Parathyroid adenoma (tissue), 2 donors: ENCODE results near the gene FAM72A.
"Not testable (repeated sequence)": the region's sequence is repeated elsewhere in the genome, so short reads cannot be mapped to it uniquely, and the experiment has no call there.

Source experiments
- H2AFZ ChIP-seq: fragments of 300-600 bp; sonication (generic); one replicate; pipeline ENCODE4 v1.7.0; 2017; ENCODE audit warnings: antibody characterized with exemption, mild to moderate bottlenecking
- H3K27ac ChIP-seq: fragments of 300-600 bp; sonication (generic); one replicate; pipeline ENCODE4 v1.7.0; 2017
- H3K27me3 ChIP-seq: fragments of 300-600 bp; sonication (generic); one replicate; pipeline ENCODE4 v1.7.0; 2017; ENCODE audit warnings: low read length; ENCODE audit not compliant: control insufficient read depth, insufficient read depth
- H3K36me3 ChIP-seq: fragments of 300-600 bp; sonication (generic); one replicate; pipeline ENCODE4 v1.7.0; 2017; ENCODE audit warnings: low read length; ENCODE audit not compliant: control insufficient read depth, insufficient read depth
- H3K4me1 ChIP-seq: fragments of 300-600 bp; sonication (generic); one replicate; pipeline ENCODE4 v1.7.0; 2017; ENCODE audit warnings: control low read depth
- H3K4me2 ChIP-seq: fragments of 300-600 bp; sonication (generic); one replicate; pipeline ENCODE4 v1.7.0; 2017; ENCODE audit warnings: low read length
- H3K4me3 ChIP-seq: fragments of 300-600 bp; sonication (generic); one replicate; pipeline ENCODE4 v1.7.0; 2017; ENCODE audit warnings: low read depth, low read length
- H3K79me2 ChIP-seq: fragments of 300-600 bp; sonication (generic); one replicate; pipeline ENCODE4 v1.7.0; 2017; ENCODE audit warnings: control low read depth
- H3K9ac ChIP-seq: fragments of 300-600 bp; sonication (generic); one replicate; pipeline ENCODE4 v1.7.0; 2017; ENCODE audit warnings: mild to moderate bottlenecking
- H3K9me3 ChIP-seq: fragments of 300-600 bp; sonication (generic); one replicate; pipeline ENCODE4 v1.7.0; 2017; ENCODE audit warnings: low read length; ENCODE audit not compliant: control insufficient read depth
- donor health status: primary hyperparathyroidism.

FAM72A gene

DNA sequence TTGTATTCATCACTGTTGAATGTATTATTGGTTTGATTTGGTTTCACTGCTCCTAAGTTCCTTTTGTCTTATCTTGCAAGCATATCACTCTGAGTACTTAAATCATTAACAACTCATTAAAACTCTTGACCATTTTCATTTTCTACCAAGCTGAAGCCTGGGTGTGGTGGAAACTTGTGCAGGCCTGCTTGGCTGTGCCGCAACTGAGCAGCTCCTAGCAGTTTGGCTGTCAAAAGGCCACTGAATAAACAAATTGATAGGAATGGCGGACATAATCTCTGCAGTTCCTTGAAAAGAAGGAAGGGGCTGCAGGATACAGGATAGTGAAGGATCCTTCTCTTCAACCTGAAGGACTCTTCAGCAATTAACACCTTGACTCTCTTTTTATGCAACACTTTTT lies 26.6 kb upstream of the FAM72A start:
- not testable (repeated sequence) for H3K4me1 ChIP-seq, H3K79me2 ChIP-seq, H3K9me3 ChIP-seq, H3K27me3 ChIP-seq, H3K36me3 ChIP-seq, H3K9ac ChIP-seq, H2AFZ ChIP-seq, H3K4me3 ChIP-seq, H3K27ac ChIP-seq, H3K4me2 ChIP-seq

- not testable (repeated sequence) for H3K79me2 ChIP-seq, H3K27me3 ChIP-seq
Observed at GRCh38 chr1:206226886-206227285, 24.2 kb upstream of the FAM72A start.

DNA sequence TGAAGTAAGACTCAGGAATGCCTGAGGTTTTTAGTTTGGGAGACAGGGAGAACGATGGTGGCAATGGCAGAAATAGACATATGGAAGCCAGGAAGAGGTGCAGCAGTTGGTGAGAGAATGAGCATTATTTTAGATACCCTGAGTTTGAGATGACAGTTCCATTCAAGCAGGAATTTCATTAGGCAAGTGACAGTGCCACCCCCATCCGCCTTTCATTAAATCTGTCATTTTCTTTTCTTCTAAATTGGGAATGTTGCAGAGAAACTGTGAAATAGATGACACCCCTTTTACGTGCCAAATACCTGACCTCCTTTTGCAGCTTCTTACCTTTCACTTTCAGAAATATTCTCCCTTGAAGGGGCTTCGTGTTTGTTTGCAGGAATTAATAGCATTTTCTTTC lies 22.7 kb upstream of the FAM72A start:
- not testable (repeated sequence) for H3K9me3 ChIP-seq, H3K27me3 ChIP-seq, H3K4me1 ChIP-seq, H2AFZ ChIP-seq, H3K4me2 ChIP-seq, H3K9ac ChIP-seq, H3K36me3 ChIP-seq, H3K79me2 ChIP-seq, H3K4me3 ChIP-seq, H3K27ac ChIP-seq

More at GRCh38 chr1:206226886-206227285, 24.2 kb upstream of the FAM72A start:
- not testable (repeated sequence) for H3K4me1 ChIP-seq, H3K9ac ChIP-seq, H2AFZ ChIP-seq, H3K27ac ChIP-seq, H3K9me3 ChIP-seq, H3K36me3 ChIP-seq, H3K4me2 ChIP-seq, H3K4me3 ChIP-seq

GRCh38 chr1:206224190-206224776 lies 21.6 kb upstream of the FAM72A start:
- not testable (repeated sequence) for H3K27ac ChIP-seq, H3K4me2 ChIP-seq, H3K4me3 ChIP-seq

GRCh38 chr1:206221585-206221984 lies 18.9 kb upstream of the FAM72A start:
- not testable (repeated sequence) for H3K27ac ChIP-seq, H3K4me2 ChIP-seq, H3K27me3 ChIP-seq, H3K4me1 ChIP-seq, H3K36me3 ChIP-seq, H2AFZ ChIP-seq, H3K9ac ChIP-seq, H3K79me2 ChIP-seq, H3K9me3 ChIP-seq, H3K4me3 ChIP-seq

More at GRCh38 chr1:206224190-206224776, 21.6 kb upstream of the FAM72A start:
- H3K9me3 ChIP-seq, H2AFZ ChIP-seq, H3K79me2 ChIP-seq, H3K27me3 ChIP-seq, H3K36me3 ChIP-seq, H3K4me1 ChIP-seq, H3K9ac ChIP-seq: not testable (repeated sequence)

- not testable (repeated sequence) for H3K27me3 ChIP-seq, H3K36me3 ChIP-seq, H2AFZ ChIP-seq, H3K79me2 ChIP-seq, H3K9ac ChIP-seq, H3K4me3 ChIP-seq, H3K4me2 ChIP-seq, H3K9me3 ChIP-seq, H3K4me1 ChIP-seq
- H3K27ac ChIP-seq = peak overlapping the region; percentile 42
Observed at GRCh38 chr1:206220332-206221000, 17.8 kb upstream of the FAM72A start.

DNA sequence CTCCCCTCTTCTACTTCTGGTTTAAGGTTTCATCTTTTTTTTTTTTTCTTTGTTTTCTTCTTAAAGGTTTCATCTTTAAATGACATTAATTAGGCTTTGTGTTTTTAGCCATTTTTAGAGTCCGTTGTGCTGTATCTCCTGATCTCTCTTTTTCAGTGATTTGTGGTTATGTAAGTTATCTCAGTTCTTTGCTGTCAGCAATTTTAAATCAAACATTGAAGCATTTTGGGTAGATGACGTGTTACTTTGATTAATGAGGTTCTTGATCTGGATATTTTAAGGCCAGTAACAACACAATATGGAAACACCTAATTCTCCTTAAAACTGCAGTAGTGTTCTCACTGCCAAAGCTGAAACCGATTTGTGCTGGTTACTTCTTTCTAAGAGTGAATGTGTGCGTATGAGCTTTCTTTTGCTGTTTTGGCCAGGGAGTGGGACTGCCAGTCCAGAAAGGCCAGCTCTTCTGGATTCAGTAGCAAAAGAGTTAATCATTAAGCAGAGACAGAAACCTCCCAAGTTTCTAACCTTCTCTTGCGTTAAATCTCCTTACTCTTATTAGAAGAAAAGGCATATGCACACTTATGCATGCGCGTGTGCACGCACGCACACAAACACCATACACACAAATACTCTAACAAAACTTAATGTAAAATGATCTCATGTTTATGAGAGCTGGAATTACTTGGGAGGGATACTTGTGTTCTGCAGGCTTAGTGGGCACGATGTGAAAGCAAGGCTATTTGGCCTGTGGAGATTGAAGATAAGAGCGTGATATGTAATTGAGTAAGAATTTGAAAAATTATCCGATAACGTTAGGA lies 17.1 kb upstream of the FAM72A start:
- H3K4me1 ChIP-seq, H3K4me2 ChIP-seq, H3K36me3 ChIP-seq, H3K9me3 ChIP-seq, H3K27me3 ChIP-seq, H3K4me3 ChIP-seq, H3K79me2 ChIP-seq, H3K9ac ChIP-seq, H2AFZ ChIP-seq: not testable (repeated sequence)
- peak overlapping the region; percentile 42 for H3K27ac ChIP-seq

GRCh38 chr1:206218765-206219164 lies 16.1 kb upstream of the FAM72A start:
- H3K4me1 ChIP-seq, H3K9ac ChIP-seq, H3K27me3 ChIP-seq, H3K27ac ChIP-seq, H3K4me2 ChIP-seq, H3K4me3 ChIP-seq, H2AFZ ChIP-seq, H3K36me3 ChIP-seq, H3K79me2 ChIP-seq, H3K9me3 ChIP-seq: not testable (repeated sequence)

DNA sequence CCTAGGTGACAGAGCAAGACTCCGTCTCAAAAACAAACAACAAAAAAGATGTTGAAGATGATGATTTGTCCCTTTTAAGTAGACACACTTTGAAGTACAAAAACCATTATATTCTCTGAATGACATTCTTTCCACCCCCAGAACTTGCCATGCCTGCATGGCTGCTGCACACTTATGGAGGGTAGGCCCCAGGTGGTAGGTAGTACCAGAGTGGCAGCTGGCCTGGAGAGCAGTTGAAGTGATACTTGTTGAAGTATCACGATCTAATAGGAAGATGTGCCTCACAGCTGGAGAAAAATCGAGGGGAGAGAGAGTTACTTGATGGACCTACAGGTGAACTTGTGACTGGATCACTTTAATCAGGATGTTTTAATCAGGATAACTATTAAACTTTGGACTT lies 15.6 kb upstream of the FAM72A start:
- H3K27ac ChIP-seq, H3K27me3 ChIP-seq, H3K4me2 ChIP-seq, H3K79me2 ChIP-seq, H3K4me1 ChIP-seq, H2AFZ ChIP-seq, H3K9ac ChIP-seq, H3K36me3 ChIP-seq, H3K4me3 ChIP-seq, H3K9me3 ChIP-seq: not testable (repeated sequence)

- not testable (repeated sequence) for H3K27ac ChIP-seq, H3K9ac ChIP-seq, H3K4me2 ChIP-seq, H3K9me3 ChIP-seq, H3K27me3 ChIP-seq, H2AFZ ChIP-seq, H3K4me1 ChIP-seq, H3K4me3 ChIP-seq, H3K79me2 ChIP-seq, H3K36me3 ChIP-seq
Observed at GRCh38 chr1:206215600-206216392, 13.2 kb upstream of the FAM72A start.
